K562 (cell line): Measurements from ENCODE around the gene B3GALT6. TPM values are rescaled to one million over a fixed set of nuclear protein-coding genes. Genes with fewer than 3 reads are reported as not detected.

Experiments
- ATAC-seq: fragments of 200-7000 bp; cut with Tn5 transposase; 3 replicates; pipeline ENCODE4 v1.9.1; 2020; ENCODE audit warnings: moderate library complexity
- BruUV-seq: library from RNA; stranded (reverse); fragments of 400-500 nt; replicated peaks from 2 replicates; lab custom pipeline; 2021; lab: Mats Ljungman, UMichigan
- CTCF ChIA-PET: fragments of 300-600 bp; formaldehyde crosslinking; extraction: SDS; loops from one replicate; lab custom pipeline; 2021; ENCODE audit warnings: low intra/inter-chr PET ratio; lab: Yijun Ruan, JAX
- POLR2A ChIA-PET: fragments of 300-600, 350-650 bp; sonication (Branson Sonifier 250); formaldehyde crosslinking; extraction: SDS; loops from one replicate; lab custom pipeline; 2021; ENCODE audit warnings: antibody characterized with exemption, inconsistent platforms; lab: Yijun Ruan, JAX
- DNase-seq, 4 experiments: peaks; one replicate each; pipeline versions ENCODE4 v3.0.0 to v3.0.0-alpha.2; 2011 to 2018; ENCODE audit warnings: low spot score in 3 of 4, mixed read lengths in 3 of 4; ENCODE audit errors: extremely low read depth in 1 of 4
- FAIRE-seq: peaks from 2 replicates; lab custom pipeline; 2011; peaks lifted over from hg19 to GRCh38; lab: Jason Lieb, UNC
- H2AFZ ChIP-seq: 2 replicates; pipeline ENCODE4 v1.6.0; 2011; ENCODE audit warnings: low read depth, low read length, control low read depth, inconsistent platforms
- H3K27ac ChIP-seq: fragments of 200-600 bp; 3 replicates; pipeline ENCODE4 v1.8.0; 2011; ENCODE audit warnings: low read depth, mild to moderate bottlenecking, control low read depth, inconsistent platforms, low read length, moderate library complexity, mixed read lengths; ENCODE audit errors: extremely low read depth
- H3K27me3 ChIP-seq, 2 experiments: fragments of 300-600 bp in 1 of 2; 2 replicates in 1 of 2; 3 replicates in 1 of 2; pipeline versions ENCODE4 v1.6.0 to v1.8.0; 2011; ENCODE audit warnings: inconsistent platforms in 2 of 2, low read length in 2 of 2, mild to moderate bottlenecking in 1 of 2, mixed read lengths in 1 of 2, moderate library complexity in 1 of 2; ENCODE audit not compliant: control insufficient read depth in 2 of 2, insufficient read depth in 2 of 2
- H3K36me3 ChIP-seq: fragments of 300-600 bp; 3 replicates; pipeline ENCODE4 v1.8.0; 2011; ENCODE audit warnings: mild to moderate bottlenecking, low read length, inconsistent platforms; ENCODE audit not compliant: control insufficient read depth, insufficient read depth
- H3K4me1 ChIP-seq, 2 experiments: fragments of 200-600 bp in 1 of 2; replicated peaks in 1 of 2; 2 replicates in 1 of 2; 3 replicates in 1 of 2; pipeline versions ENCODE4 v1.5.1 to v1.8.0; 2011; ENCODE audit warnings: inconsistent platforms in 2 of 2, low read length in 2 of 2, mild to moderate bottlenecking in 1 of 2, mixed read lengths in 1 of 2, moderate library complexity in 1 of 2; ENCODE audit not compliant: control insufficient read depth in 2 of 2, insufficient read depth in 2 of 2
- H3K4me2 ChIP-seq: 2 replicates; pipeline ENCODE4 v1.6.1; 2011; ENCODE audit warnings: low read length, control low read depth, inconsistent platforms, mixed read lengths; ENCODE audit not compliant: insufficient read depth
- H3K4me3 ChIP-seq: fragments of 200-600 bp; sonication (generic), shearing (Covaris generic); 2 replicates; pipeline ENCODE4 v1.5.1; 2016; ENCODE audit warnings: control low read depth, inconsistent platforms
- H3K79me2 ChIP-seq: fragments of 200-600 bp; 3 replicates; pipeline ENCODE4 v1.8.0; 2011; ENCODE audit warnings: low read length, inconsistent platforms; ENCODE audit not compliant: control insufficient read depth, insufficient read depth
- H3K9ac ChIP-seq, 2 experiments: 2 replicates each; pipeline versions ENCODE4 v1.6.0 to v1.6.1; 2011; ENCODE audit warnings: low read depth in 2 of 2, low read length in 2 of 2, control low read depth in 1 of 2, inconsistent platforms in 1 of 2, mild to moderate bottlenecking in 1 of 2, mixed read lengths in 1 of 2; ENCODE audit not compliant: insufficient read depth in 1 of 2
- H3K9me1 ChIP-seq: one replicate; pipeline ENCODE4 v1.6.0; 2011; ENCODE audit warnings: inconsistent platforms, mild to moderate bottlenecking, low read length, moderate library complexity; ENCODE audit not compliant: control insufficient read depth, insufficient read depth
- H3K9me3 ChIP-seq: replicated peaks from 2 replicates; pipeline ENCODE4 v1.5.1; 2011; ENCODE audit warnings: low read depth, low read length, inconsistent platforms; ENCODE audit not compliant: control insufficient read depth, insufficient read depth
- H4K20me1 ChIP-seq: replicated peaks from 2 replicates; pipeline ENCODE4 v1.6.1; 2011; ENCODE audit warnings: low read length, inconsistent platforms, mixed read lengths; ENCODE audit not compliant: control insufficient read depth, insufficient read depth
- POLR2G ChIP-seq: fragments of 200-400 bp; formaldehyde crosslinking; IDR thresholded peaks from 2 replicates; pipeline ENCODE4 v1.6.1; 2017; ENCODE audit warnings: low read depth, mild to moderate bottlenecking, antibody characterized with exemption, low read length, moderate library complexity
- RBFOX2 ChIP-seq: fragments of 200-400 bp; formaldehyde crosslinking; IDR thresholded peaks from 2 replicates; pipeline ENCODE4 v1.6.1; 2017; ENCODE audit warnings: low read depth, mild to moderate bottlenecking, low read length, moderate library complexity
- SUPT5H ChIP-seq: fragments of 450-650 bp; IDR thresholded peaks from 2 replicates; pipeline ENCODE4 v1.6.1; 2016
- ZNF121 ChIP-seq: sonication (generic); formaldehyde crosslinking; conservative IDR thresholded peaks from 2 replicates; pipeline ENCODE4 v1.8.0; 2022; ENCODE audit warnings: missing genetic modification reagents
- WGBS: fragments of 100-300 bp; shearing (Covaris generic); methylation state at CpG from one replicate; pipeline ENCODE4 v1.1.6; 2016; ENCODE audit warnings: low coverage, mixed read lengths; ENCODE audit not compliant: insufficient coverage; ENCODE audit errors: missing lambda C conversion rate; 5-methylcytosine and 5-hydroxymethylcytosine counted together
- in situ Hi-C: fragments of 300-500 bp; cut with MboI; formaldehyde crosslinking; loops from 4 replicates; pipeline ENCODE4 v1.15.0; 2018; ENCODE audit warnings: inconsistent platforms, mixed read lengths
- intact Hi-C: fragments of 100-400 bp; cut with micrococcal nuclease; formaldehyde crosslinking; loops from 2 replicates; pipeline ENCODE4 v1.14.2; 2022
- polyA plus RNA-seq, 8 experiments: library from polyadenylated mRNA; depleted of rRNA in 4 of 8; stranded (reverse) in 5 of 8; unstranded in 3 of 8; fragments of >200 nt; fragmentation: Nextera tagmentation in 2 of 8; fragmentation: Illumina TruSeq in 1 of 8; extraction: Ambion mirVana in 2 of 8; extraction: Trizol in 1 of 8; gene quantifications; 2 replicates each; pipeline versions ENCODE4 v1.2.1 to v1.2.3, GENCODE V29; 2011 to 2014; ENCODE audit warnings: inconsistent platforms in 1 of 8, missing spikeins in 1 of 8
- total RNA-seq, 7 experiments: library from RNA; depleted of rRNA in 6 of 7; stranded (reverse); fragments of >200 nt in 6 of 7; fragmentation: Illumina TruSeq in 2 of 7; extraction: Trizol in 2 of 7; gene quantifications; 2 replicates each; pipeline versions ENCODE4 v1.2.1 to v1.2.3, GENCODE V29; 2011 to 2021; ENCODE audit warnings: low replicate concordance in 1 of 7
- TF ChIP-seq, protein P1 (sequence below): fragments of 250-450 bp; sonication (Bioruptor Pico); IDR thresholded peaks from 2 replicates; pipeline ENCODE4 v1.8.0; 2021; ENCODE audit warnings: mild to moderate bottlenecking, moderate library complexity

The B3GALT6 gene
- total and polyA plus RNA-seq, 9 of the 15 experiments (the other 6 are each of a cell fraction or from before 2014, with no cell fraction given) = 0.68 to 29.8 (median 9.9) TPM

DNA sequence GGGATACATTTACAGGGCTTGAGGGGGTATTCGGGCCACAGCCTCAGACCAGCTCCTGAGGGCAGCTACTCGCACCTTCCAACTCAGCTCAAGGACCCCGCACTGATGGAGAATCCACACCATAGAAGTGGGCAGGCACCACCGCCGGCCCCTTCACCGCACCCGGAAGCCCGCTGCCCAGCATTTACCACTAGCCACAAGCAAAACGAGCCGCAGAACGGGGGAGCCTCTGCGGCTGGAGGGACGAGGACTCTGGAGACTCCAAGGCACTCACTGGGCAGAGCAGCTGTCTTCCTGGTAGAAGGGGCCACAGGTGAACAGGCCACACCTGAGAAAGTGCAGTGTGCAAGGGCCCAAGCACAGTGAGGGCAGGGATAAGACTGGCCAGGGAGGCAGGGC, 36.2 kb downstream of the B3GALT6 start:
- Histone ChIP-seq H3K9me3 (no peaks in the 10 kb centered on the region), H3K79me2 (peaks cover 73% of the 10 kb centered on the region), H3K9me1 (peaks cover 11% of the 10 kb centered on the region), H3K9ac (peak overlapping the region in 1 of 2 experiments; percentile 70; a peak in 1 of 4 replicates), H4K20me1 (peaks cover 23% of the 10 kb centered on the region), H3K36me3 (peaks cover 80% of the 10 kb centered on the region), H3K27me3 (no peaks in the 10 kb centered on the region; a peak in 1 of 5 replicates), H3K27ac (no peak overlapping the region), H3K4me2 (no peak overlapping the region), H2AFZ (no peak overlapping the region), H3K4me3 (no peak overlapping the region), H3K4me1 (peaks cover 16 to 46% of the 10 kb centered on the region in 2 experiments; a peak in 4 of 5 replicates)
- FAIRE-seq (no peak), ATAC-seq (no peak), DNase-seq (no peak)
- intact Hi-C loops (no loop called here), in situ Hi-C loops (no loop called here)
- TF ChIP-seq RBFOX2 (peak; percentile 46; the same call in 1 of the 2 replicates), SUPT5H (0 out of 2 replicates have a peak, but pooled peaks have one; percentile 45), ZNF121 (CRISPR knock-in tag) (no peak), POLR2G (peak; percentile 33)
- TF ChIP-seq, protein P1, sequence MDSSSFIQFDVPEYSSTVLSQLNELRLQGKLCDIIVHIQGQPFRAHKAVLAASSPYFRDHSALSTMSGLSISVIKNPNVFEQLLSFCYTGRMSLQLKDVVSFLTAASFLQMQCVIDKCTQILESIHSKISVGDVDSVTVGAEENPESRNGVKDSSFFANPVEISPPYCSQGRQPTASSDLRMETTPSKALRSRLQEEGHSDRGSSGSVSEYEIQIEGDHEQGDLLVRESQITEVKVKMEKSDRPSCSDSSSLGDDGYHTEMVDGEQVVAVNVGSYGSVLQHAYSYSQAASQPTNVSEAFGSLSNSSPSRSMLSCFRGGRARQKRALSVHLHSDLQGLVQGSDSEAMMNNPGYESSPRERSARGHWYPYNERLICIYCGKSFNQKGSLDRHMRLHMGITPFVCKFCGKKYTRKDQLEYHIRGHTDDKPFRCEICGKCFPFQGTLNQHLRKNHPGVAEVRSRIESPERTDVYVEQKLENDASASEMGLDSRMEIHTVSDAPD (CRISPR knock-in tag) = no peak
- over 99% methylated on average over 13 of the region's 13 CpGs for WGBS
- ChIA-PET CTCF (no interaction called here), POLR2A (interaction anchor here (0.8 to 1.5 kb wide), 4 partner anchors 13 to 29 kb away, joined by 3 read pairs; no protein-coding TSS in a partner anchor)
- BruUV-seq = no TSS peak
